Aorta (tissue), 5 donors: ENCODE results near the gene VSIG4. TPM values are rescaled to one million over a fixed set of nuclear protein-coding genes. Genes with fewer than 3 reads are reported as not detected.
A peak's percentile ranks its signal among the peaks of the same experiment; 100 is the strongest.

Experiments
- ATAC-seq: fragments of 200-7000 bp; cut with Tn5 transposase; one replicate; pipeline ENCODE4 v1.9.1; 2022; ENCODE audit warnings: moderate library complexity; ENCODE audit not compliant: low FRiP score
- DNase-seq, 2 donors: peaks; one replicate each; pipeline ENCODE4 v3.0.0-alpha.2; 2020
- H3K27ac ChIP-seq, 2 donors: one replicate each; pipeline ENCODE4 v1.5.1; 2013; ENCODE audit warnings: low read length in 2 of 2, mild to moderate bottlenecking in 2 of 2, moderate library complexity in 2 of 2, control low read depth in 1 of 2, inconsistent platforms in 1 of 2, low read depth in 1 of 2
- H3K27me3 ChIP-seq, 2 donors: one replicate each; pipeline ENCODE4 v1.6.1; 2013; ENCODE audit warnings: control low read depth in 1 of 2, low read length in 1 of 2, mild to moderate bottlenecking in 1 of 2, moderate library complexity in 1 of 2; ENCODE audit not compliant: insufficient read depth in 2 of 2, control insufficient read depth in 1 of 2
- H3K36me3 ChIP-seq, 2 donors: one replicate each; pipeline ENCODE4 v1.6.1; 2013; ENCODE audit warnings: control low read depth in 1 of 2, low read length in 1 of 2, mild to moderate bottlenecking in 1 of 2; ENCODE audit not compliant: insufficient read depth in 2 of 2, control insufficient read depth in 1 of 2
- H3K4me1 ChIP-seq, 2 donors: one replicate each; pipeline ENCODE4 v1.6.1; 2013; ENCODE audit warnings: low read length in 2 of 2, control low read depth in 1 of 2, mild to moderate bottlenecking in 1 of 2, moderate library complexity in 1 of 2; ENCODE audit not compliant: insufficient read depth in 2 of 2, control insufficient read depth in 1 of 2
- H3K4me3 ChIP-seq, 2 donors: one replicate each; pipeline ENCODE4 v1.5.1; 2013; ENCODE audit warnings: low read length in 2 of 2, control low read depth in 1 of 2, mild to moderate bottlenecking in 1 of 2
- H3K9me3 ChIP-seq: one replicate; pipeline ENCODE4 v1.6.1; 2013; ENCODE audit warnings: mild to moderate bottlenecking, low read length; ENCODE audit not compliant: control insufficient read depth
- WGBS, 2 donors: extraction: QIAGEN DNeasy Blood & Tissue Kit; methylation state at CpG; one replicate each; pipeline ENCODE4 v1.1.7; 2013; 5-methylcytosine and 5-hydroxymethylcytosine counted together
- intact Hi-C, 2 donors: fragments of 100-400 bp; cut with DNase I; formaldehyde crosslinking; loops; one replicate each; pipeline versions ENCODE4 v1.14.2 to v1.15.0; 2022
- polyA plus RNA-seq, 2 donors: library from polyadenylated mRNA; stranded (reverse); fragments of 200-250 nt; gene quantifications; one replicate each; pipeline ENCODE4 v1.2.3, GENCODE V29; 2013
- total RNA-seq, 2 donors: library from RNA; stranded (reverse); fragmentation: NEBNext Ultra II Directional; extraction: Animal tissue kit (Norgen Biotek cat#: 25700); gene quantifications; one replicate each; pipeline ENCODE4 v1.2.1, GENCODE V29; 2021
- donor health status: healthy with polysubstance abuse.
- donor health status: Bipolar disorder and iron deficiency.
- donor health status: DM: no; HTN: no; CAD: no.
- donor health status: DM: no; HTN: no; CAD: no.
- donor health status: DM: yes; HTN: yes; CAD: no.

The VSIG4 gene
- total and polyA plus RNA-seq, 4 donors = 20.6 to 115 (median 109) TPM

DNA sequence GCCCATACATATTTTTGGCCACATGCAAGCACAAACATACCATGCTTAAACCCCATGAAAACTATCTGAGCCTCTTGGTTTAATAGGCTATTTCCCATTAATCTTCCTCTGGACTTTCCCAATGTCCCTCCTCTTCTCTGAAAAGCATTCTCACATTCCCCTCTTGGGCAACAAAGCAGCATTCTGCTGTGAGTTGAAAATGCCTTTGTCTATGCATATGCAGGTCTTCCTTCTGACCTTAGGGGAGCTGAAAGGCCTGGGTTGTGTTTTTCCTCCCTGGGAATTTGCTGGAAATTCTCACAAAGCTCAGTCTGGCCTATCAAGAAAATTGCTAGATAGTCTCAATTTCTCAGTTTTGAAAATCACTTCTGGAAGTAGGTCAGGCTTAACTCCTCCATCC lies 4.2 kb downstream of the VSIG4 start:
- Histone ChIP-seq H3K9me3 (no peaks in the 10 kb centered on the region), H3K36me3 (no peaks in the 10 kb centered on the region), H3K27me3 (no peaks in the 10 kb centered on the region), H3K4me3 (no peak overlapping the region), H3K27ac (no peak overlapping the region), H3K4me1 (no peaks in the 10 kb centered on the region)
- ATAC-seq (no peak), DNase-seq (no peak)
- intact Hi-C loops = no loop called here

- H3K4me3 ChIP-seq = no peak overlapping the region
- no peaks in the 10 kb centered on the region for H3K36me3 ChIP-seq
- H3K27me3 ChIP-seq = no peaks in the 10 kb centered on the region
- peak; percentile 62 for ATAC-seq
- DNase-seq = no peak
- intact Hi-C loops = no loop called here
- H3K27ac ChIP-seq = no peak overlapping the region
- no peaks in the 10 kb centered on the region for H3K9me3 ChIP-seq
- 23 to 34% methylated on average over 7 of the region's 7 CpGs for WGBS, 2 donors
- H3K4me1 ChIP-seq = no peaks in the 10 kb centered on the region
Observed at GRCh38 chrX:66030505-66031317, 9.2 kb downstream of the VSIG4 start.

DNA sequence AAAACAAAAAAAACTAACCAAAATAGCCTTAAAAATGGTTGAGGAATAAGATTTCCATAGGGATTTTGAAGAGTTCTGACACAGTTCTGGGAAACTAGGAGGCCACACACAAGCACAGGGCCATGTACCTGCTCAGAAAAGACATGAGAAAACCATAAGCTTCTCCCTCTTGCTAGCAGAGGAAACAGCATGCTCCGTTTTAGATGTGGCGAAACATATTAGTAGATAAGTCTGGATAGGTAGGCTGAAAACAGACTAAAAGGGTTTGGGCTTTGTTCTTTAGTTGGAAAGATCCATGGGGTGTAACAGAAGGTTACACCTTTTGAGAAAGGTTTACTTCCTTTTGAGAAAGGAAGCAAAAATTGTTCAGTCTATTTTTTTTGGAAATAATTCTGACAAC lies 10.9 kb downstream of the VSIG4 start:
- intact Hi-C loops = no loop called here
- no peak overlapping the region for H3K4me3 ChIP-seq
- DNase-seq = no peak
- H3K27me3 ChIP-seq = no peaks in the 10 kb centered on the region
- H3K4me1 ChIP-seq = no peaks in the 10 kb centered on the region
- H3K27ac ChIP-seq = no peak overlapping the region
- H3K36me3 ChIP-seq = no peaks in the 10 kb centered on the region
- no peak for ATAC-seq
- H3K9me3 ChIP-seq = no peaks in the 10 kb centered on the region
- whole genome bisulfite sequencing, 2 donors = 55 to 77% methylated on average over 2 of the region's 2 CpGs

DNA sequence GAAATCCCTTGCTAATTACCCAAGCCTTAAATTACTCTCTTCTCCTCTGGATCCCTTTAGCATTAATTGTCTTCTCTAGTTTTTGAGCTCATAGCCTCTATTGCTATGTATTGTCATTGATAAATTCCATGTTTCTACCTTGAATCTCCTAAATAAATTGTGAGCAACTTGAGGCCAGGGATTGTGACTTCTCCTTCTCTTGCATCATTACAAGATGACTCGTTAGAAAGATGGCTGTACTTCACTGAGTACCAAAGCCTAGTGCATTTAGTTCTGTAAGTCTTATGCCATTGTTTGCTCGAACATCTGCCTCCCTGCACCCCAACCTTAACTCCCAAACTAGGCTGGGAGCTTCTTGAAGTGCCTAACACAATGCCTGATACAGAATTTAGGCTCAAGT lies 15.3 kb downstream of the VSIG4 start:
- Histone ChIP-seq H3K9me3 (no peaks in the 10 kb centered on the region), H3K4me3 (no peak overlapping the region), H3K4me1 (no peaks in the 10 kb centered on the region), H3K27me3 (no peaks in the 10 kb centered on the region), H3K36me3 (no peaks in the 10 kb centered on the region), H3K27ac (no peak overlapping the region)
- intact Hi-C loops = no loop called here
- DNase-seq (no peak), ATAC-seq (no peak)
- 48 to 62% methylated on average over 2 of the region's 2 CpGs for WGBS, 2 donors

- no peak overlapping the region for H3K4me3 ChIP-seq
- no peaks in the 10 kb centered on the region for H3K4me1 ChIP-seq
- ATAC-seq (no peak), DNase-seq (no peak)
- intact Hi-C loops = no loop called here
- no peaks in the 10 kb centered on the region for H3K9me3 ChIP-seq
- no peaks in the 10 kb centered on the region for H3K27me3 ChIP-seq
- H3K27ac ChIP-seq = no peak overlapping the region
- WGBS, 2 donors = 52 to 74% methylated on average over 1 of the region's 1 CpG
- H3K36me3 ChIP-seq = no peaks in the 10 kb centered on the region
Observed at GRCh38 chrX:66024092-66024467, 15.8 kb downstream of the VSIG4 start.

DNA sequence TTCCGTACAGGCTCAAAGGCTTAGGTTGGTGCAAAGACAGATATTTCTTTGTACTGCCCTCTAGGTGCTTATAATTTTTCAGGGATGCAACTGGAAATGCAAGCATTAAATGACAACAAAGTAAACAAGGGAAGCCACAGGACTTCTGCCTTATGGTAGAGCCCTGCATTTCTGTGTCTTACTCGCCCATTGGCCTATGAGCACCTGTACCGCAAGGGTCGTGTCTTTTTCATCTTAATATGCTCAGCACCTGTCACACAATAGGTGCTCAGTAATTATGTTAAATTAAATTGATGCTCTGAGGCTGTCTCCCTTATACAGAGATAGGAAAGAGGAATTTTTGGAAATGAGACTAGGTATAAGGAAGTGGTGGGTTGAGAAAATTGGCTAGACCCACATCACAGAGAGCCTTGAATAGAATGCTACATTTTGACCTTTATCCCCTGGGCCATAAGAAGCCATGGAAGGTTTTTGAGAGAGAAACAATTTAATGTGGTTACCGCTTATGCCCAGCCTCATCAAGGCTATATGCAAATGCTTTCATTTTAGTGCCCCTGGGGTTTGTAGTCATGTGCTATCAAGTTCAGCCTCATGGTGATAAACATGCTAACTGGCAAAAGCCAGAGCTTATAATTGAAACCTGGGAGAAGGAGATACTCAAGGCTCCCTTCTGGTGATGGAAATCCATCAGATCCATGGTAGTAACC lies 16.3 kb downstream of the VSIG4 start:
- intact Hi-C loops = no loop called here

DNA sequence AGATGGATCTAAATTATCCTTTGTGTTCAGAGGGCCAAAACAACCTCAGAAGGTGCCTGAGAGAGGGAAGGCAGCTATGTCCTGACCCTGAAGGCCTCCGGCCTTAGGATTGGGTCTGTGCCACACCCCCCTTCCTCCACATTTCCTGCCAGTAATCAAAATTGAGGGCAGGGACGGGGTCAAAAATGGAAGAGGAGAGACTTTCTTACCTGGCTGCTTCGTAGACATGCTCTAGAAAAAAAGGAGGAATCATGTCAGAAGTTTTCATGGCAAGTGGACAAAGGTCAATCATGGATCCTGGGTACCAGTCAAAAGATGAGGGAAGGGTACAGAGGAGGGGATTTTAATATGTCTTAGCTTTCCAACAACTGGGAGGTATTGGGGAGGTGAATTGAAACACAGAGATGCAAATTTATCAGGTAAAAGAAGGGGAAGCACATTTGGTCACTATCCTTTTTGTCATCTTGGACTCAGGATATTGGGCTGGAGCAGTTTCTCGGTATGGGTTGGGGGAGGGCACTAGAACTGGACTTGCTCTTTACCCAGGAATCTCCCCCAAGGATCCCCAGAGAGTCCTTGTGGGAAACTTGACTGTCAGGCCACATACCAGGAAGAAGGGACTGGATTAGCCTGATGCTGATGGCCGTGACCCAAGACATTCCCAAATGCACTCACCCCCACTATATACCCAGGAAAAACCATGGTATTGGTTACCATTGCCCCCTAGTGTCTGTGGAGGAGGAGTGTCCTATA lies 17.1 kb downstream of the VSIG4 start:
- H3K4me3 ChIP-seq = no peak overlapping the region
- peaks cover 0 to 3% of the 10 kb centered on the region in 2 donors for H3K27me3 ChIP-seq
- no peak overlapping the region for H3K27ac ChIP-seq
- no peaks in the 10 kb centered on the region for H3K9me3 ChIP-seq
- intact Hi-C loops = no loop called here
- 43 to 66% methylated on average over 5 of the region's 5 CpGs for WGBS, 2 donors
- no peak for ATAC-seq
- no peaks in the 10 kb centered on the region for H3K36me3 ChIP-seq
- H3K4me1 ChIP-seq = no peaks in the 10 kb centered on the region
- DNase-seq = no peak

More for the DNA sequence above, 16.3 kb downstream of the VSIG4 start:
- H3K9me3 ChIP-seq = no peaks in the 10 kb centered on the region
- no peaks in the 10 kb centered on the region for H3K36me3 ChIP-seq
- WGBS, 2 donors = 68 to 89% methylated on average over 5 of the region's 5 CpGs
- no peak for DNase-seq
- H3K4me1 ChIP-seq = no peaks in the 10 kb centered on the region
- H3K27ac ChIP-seq = no peak overlapping the region
- H3K4me3 ChIP-seq = no peak overlapping the region
- ATAC-seq = no peak
- H3K27me3 ChIP-seq = no peaks in the 10 kb centered on the region

GRCh38 chrX:66021765-66022631 lies 17.9 kb downstream of the VSIG4 start:
- intact Hi-C loops = no loop called here
- Histone ChIP-seq H3K27ac (no peak overlapping the region), H3K4me1 (no peaks in the 10 kb centered on the region), H3K9me3 (no peaks in the 10 kb centered on the region), H3K36me3 (no peaks in the 10 kb centered on the region), H3K4me3 (no peak overlapping the region), H3K27me3 (peaks cover 0 to 3% of the 10 kb centered on the region in 2 donors)
- WGBS, 2 donors = 79 to 90% methylated on average over 9 of the region's 9 CpGs
- ATAC-seq = no peak
- no peak for DNase-seq
